Measurements from ENCODE around the gene KRTAP9-2. TPM values are rescaled to one million over a fixed set of nuclear protein-coding genes. Genes with fewer than 3 reads are reported as not detected.

KRTAP9-2 gene
- polyA plus RNA-seq, 2 of the 4 experiments (the other 2 are of a cell fraction): not detected

GRCh38 chr17:41177727-41178271 lies 48.6 kb upstream of the KRTAP9-2 start, which contains the start of gene KRTAP4-2:
TSS of gene KRTAP4-2 (minus strand) at chr17:41178221. CDS start at chr17:41178164, 57 bp downstream.
- Histone ChIP-seq H3K9me3 (no peaks in the 10 kb centered on the region), H3K4me1 (no peaks in the 10 kb centered on the region), H3K27ac (no peak within 1 kb of the TSS), H3K4me2 (no peak within 1 kb of the TSS; the same call in 2 of the 3 replicates), H3K4me3 (no peak within 1 kb of the TSS)
- DNase-seq (ENCODE audit: low read depth in 1 of 2, low spot score in 1 of 2): no peak
- CTCF ChIA-PET: interaction anchor here (0.9 to 2.4 kb wide), 2 partner anchors 144 to 489 kb away, joined by 3 to 6 read pairs; no protein-coding TSS in a partner anchor
- TF ChIP-seq RAD21 (conservative IDR thresholded peaks at IDR 0.05 in 1 of 2, IDR thresholded peaks at IDR 0.05 in 1 of 2): no peak
- TF ChIP-seq ESRRA (IDR thresholded peaks at IDR 0.05; ENCODE audit: borderline replicate concordance, low read length): no peak
- TF ChIP-seq RNF2 (IDR thresholded peaks at IDR 0.05; ENCODE audit: borderline replicate concordance, low read depth): no peak
- TF ChIP-seq REST (IDR thresholded peaks at IDR 0.05): no peak
- TF ChIP-seq CEBPB (IDR thresholded peaks at IDR 0.05): no peak
- no peak for TF ChIP-seq FOSB (CRISPR knock-in tag; IDR thresholded peaks at IDR 0.05)
- TF ChIP-seq CHD4 (IDR thresholded peaks at IDR 0.05; ENCODE audit: borderline replicate concordance): no peak
- TF ChIP-seq GATA3 (IDR thresholded peaks at IDR 0.05; ENCODE audit: borderline replicate concordance): no peak
- no peak for TF ChIP-seq CBX8 (IDR thresholded peaks at IDR 0.05)
- no peak for TF ChIP-seq HDAC2 (IDR thresholded peaks at IDR 0.05)
- TF ChIP-seq HOXA7 (CRISPR knock-in tag; IDR thresholded peaks at IDR 0.05): no peak
- FAIRE-seq: no peak
- WGBS (ENCODE audit: missing lambda C conversion rate): 79% methylated on average over 6 of the region's 7 CpGs
- ATAC-seq: no peak
- POLR2A ChIA-PET: no interaction called here

- H3K27ac ChIP-seq: no peak overlapping the region
- FAIRE-seq: no peak
- DNase-seq (ENCODE audit: low read depth in 1 of 2, low spot score in 1 of 2): no peak
- no peak overlapping the region for H3K4me2 ChIP-seq
- WGBS (ENCODE audit: missing lambda C conversion rate): 96% methylated on average over 3 of the region's 3 CpGs
- ChIA-PET POLR2A (no interaction called here), CTCF (interaction anchor here (0.9 to 2.4 kb wide), 3 partner anchors 11 to 489 kb away, joined by 3 to 6 read pairs (median 3); partner anchors contain the start of gene KRTAP4-3)
- no peak overlapping the region for H3K4me3 ChIP-seq
- TF ChIP-seq E2F6 (IDR thresholded peaks at IDR 0.05; ENCODE audit: borderline replicate concordance, low read depth) (no peak), ZNF302 (CRISPR knock-in tag; IDR thresholded peaks at IDR 0.05) (no peak), MAFK (IDR thresholded peaks at IDR 0.05; ENCODE audit: partially characterized antibody) (no peak), RAD21 (conservative IDR thresholded peaks at IDR 0.05 in 1 of 2, IDR thresholded peaks at IDR 0.05 in 1 of 2) (no peak), EHF (CRISPR knock-in tag; IDR thresholded peaks at IDR 0.05) (no peak), CBX8 (IDR thresholded peaks at IDR 0.05) (no peak), CEBPB (IDR thresholded peaks at IDR 0.05) (no peak), BHLHE40 (IDR thresholded peaks at IDR 0.05; ENCODE audit: low read depth, low read length) (no peak), FOSB (CRISPR knock-in tag; IDR thresholded peaks at IDR 0.05) (no peak), BCL3 (IDR thresholded peaks at IDR 0.05) (no peak), PBX3 (IDR thresholded peaks at IDR 0.05) (no peak), HOXB5 (CRISPR knock-in tag; IDR thresholded peaks at IDR 0.05) (no peak), NFE2L2 (conservative IDR thresholded peaks at IDR 0.05; ENCODE audit: low read length) (no peak), KDM1A (IDR thresholded peaks at IDR 0.05; ENCODE audit: low read depth) (no peak), TP53 (CRISPR knock-in tag; IDR thresholded peaks at IDR 0.05) (no peak), NPAS2 (CRISPR knock-in tag; IDR thresholded peaks at IDR 0.05; ENCODE audit: borderline replicate concordance) (no peak), POLR2A (IDR thresholded peaks at IDR 0.05; ENCODE audit: low read length) (no peak), USF2 (IDR thresholded peaks at IDR 0.05) (no peak)
- no peak for ATAC-seq
- no peaks in the 10 kb centered on the region for H3K4me1 ChIP-seq
- H3K9me3 ChIP-seq: no peaks in the 10 kb centered on the region
Observed at GRCh38 chr17:41178341-41178740, 48.1 kb upstream of the KRTAP9-2 start.
